Measurements from ENCODE around the gene C18orf32.

GRCh38 chr18:49459404-49460171 lies 27.4 kb downstream of the C18orf32 start:
- TF ChIP-seq FOS (IDR thresholded peaks at IDR 0.05; ENCODE audit: borderline replicate concordance, insufficient read depth, low read length), result no peak
- TF ChIP-seq, protein P1, sequence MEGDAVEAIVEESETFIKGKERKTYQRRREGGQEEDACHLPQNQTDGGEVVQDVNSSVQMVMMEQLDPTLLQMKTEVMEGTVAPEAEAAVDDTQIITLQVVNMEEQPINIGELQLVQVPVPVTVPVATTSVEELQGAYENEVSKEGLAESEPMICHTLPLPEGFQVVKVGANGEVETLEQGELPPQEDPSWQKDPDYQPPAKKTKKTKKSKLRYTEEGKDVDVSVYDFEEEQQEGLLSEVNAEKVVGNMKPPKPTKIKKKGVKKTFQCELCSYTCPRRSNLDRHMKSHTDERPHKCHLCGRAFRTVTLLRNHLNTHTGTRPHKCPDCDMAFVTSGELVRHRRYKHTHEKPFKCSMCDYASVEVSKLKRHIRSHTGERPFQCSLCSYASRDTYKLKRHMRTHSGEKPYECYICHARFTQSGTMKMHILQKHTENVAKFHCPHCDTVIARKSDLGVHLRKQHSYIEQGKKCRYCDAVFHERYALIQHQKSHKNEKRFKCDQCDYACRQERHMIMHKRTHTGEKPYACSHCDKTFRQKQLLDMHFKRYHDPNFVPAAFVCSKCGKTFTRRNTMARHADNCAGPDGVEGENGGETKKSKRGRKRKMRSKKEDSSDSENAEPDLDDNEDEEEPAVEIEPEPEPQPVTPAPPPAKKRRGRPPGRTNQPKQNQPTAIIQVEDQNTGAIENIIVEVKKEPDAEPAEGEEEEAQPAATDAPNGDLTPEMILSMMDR (IDR thresholded peaks at IDR 0.05; ENCODE audit: extremely low read depth in 1 of 2, insufficient read depth in 1 of 2, low read depth in 1 of 2, low read length in 2 of 2), result no peak

Data from endothelial cell of umbilical vein (primary cell).